ENCODE data around the gene ERC1.
A peak's percentile ranks its signal among the peaks of the same experiment; 100 is the strongest.

The ERC1 gene

DNA sequence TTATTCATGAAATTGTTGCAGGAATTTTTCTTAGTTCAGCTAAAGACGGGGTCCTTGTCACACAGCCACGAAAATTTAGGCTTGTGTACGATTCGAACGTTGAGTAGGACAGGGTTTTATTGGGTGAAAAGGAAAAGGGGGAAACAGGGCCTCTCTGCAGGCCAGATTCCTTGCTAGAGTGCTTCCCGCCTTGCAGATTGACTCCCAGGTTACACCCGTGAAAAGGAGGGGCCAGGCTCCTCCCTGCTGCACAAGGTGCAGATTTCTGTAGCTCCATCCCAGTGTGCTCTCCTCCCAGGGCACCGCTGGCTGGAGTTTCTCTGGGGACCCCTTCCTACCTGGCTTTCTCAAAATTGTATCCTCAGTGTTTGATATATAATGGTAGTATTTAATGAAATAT lies 221.5 kb downstream of the ERC1 start (continued):
- TF ChIP-seq, protein P1, sequence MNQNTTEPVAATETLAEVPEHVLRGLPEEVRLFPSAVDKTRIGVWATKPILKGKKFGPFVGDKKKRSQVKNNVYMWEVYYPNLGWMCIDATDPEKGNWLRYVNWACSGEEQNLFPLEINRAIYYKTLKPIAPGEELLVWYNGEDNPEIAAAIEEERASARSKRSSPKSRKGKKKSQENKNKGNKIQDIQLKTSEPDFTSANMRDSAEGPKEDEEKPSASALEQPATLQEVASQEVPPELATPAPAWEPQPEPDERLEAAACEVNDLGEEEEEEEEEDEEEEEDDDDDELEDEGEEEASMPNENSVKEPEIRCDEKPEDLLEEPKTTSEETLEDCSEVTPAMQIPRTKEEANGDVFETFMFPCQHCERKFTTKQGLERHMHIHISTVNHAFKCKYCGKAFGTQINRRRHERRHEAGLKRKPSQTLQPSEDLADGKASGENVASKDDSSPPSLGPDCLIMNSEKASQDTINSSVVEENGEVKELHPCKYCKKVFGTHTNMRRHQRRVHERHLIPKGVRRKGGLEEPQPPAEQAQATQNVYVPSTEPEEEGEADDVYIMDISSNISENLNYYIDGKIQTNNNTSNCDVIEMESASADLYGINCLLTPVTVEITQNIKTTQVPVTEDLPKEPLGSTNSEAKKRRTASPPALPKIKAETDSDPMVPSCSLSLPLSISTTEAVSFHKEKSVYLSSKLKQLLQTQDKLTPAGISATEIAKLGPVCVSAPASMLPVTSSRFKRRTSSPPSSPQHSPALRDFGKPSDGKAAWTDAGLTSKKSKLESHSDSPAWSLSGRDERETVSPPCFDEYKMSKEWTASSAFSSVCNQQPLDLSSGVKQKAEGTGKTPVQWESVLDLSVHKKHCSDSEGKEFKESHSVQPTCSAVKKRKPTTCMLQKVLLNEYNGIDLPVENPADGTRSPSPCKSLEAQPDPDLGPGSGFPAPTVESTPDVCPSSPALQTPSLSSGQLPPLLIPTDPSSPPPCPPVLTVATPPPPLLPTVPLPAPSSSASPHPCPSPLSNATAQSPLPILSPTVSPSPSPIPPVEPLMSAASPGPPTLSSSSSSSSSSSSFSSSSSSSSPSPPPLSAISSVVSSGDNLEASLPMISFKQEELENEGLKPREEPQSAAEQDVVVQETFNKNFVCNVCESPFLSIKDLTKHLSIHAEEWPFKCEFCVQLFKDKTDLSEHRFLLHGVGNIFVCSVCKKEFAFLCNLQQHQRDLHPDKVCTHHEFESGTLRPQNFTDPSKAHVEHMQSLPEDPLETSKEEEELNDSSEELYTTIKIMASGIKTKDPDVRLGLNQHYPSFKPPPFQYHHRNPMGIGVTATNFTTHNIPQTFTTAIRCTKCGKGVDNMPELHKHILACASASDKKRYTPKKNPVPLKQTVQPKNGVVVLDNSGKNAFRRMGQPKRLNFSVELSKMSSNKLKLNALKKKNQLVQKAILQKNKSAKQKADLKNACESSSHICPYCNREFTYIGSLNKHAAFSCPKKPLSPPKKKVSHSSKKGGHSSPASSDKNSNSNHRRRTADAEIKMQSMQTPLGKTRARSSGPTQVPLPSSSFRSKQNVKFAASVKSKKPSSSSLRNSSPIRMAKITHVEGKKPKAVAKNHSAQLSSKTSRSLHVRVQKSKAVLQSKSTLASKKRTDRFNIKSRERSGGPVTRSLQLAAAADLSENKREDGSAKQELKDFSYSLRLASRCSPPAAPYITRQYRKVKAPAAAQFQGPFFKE (tag by site-specific recombination; IDR thresholded peaks at IDR 0.05; ENCODE audit: borderline replicate concordance): no peak
- TF ChIP-seq GLIS1 (tag by site-specific recombination; IDR thresholded peaks at IDR 0.05): no peak
- TF ChIP-seq, protein P2, sequence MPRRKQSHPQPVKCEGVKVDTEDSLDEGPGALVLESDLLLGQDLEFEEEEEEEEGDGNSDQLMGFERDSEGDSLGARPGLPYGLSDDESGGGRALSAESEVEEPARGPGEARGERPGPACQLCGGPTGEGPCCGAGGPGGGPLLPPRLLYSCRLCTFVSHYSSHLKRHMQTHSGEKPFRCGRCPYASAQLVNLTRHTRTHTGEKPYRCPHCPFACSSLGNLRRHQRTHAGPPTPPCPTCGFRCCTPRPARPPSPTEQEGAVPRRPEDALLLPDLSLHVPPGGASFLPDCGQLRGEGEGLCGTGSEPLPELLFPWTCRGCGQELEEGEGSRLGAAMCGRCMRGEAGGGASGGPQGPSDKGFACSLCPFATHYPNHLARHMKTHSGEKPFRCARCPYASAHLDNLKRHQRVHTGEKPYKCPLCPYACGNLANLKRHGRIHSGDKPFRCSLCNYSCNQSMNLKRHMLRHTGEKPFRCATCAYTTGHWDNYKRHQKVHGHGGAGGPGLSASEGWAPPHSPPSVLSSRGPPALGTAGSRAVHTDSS (tag by site-specific recombination; IDR thresholded peaks at IDR 0.05): no peak

GRCh38 chr12:1213205-1213604 lies 222.2 kb downstream of the ERC1 start:
- no peaks in the 10 kb centered on the region for H3K9me3 ChIP-seq (ENCODE audit: control insufficient read depth, insufficient read depth, low read depth, low read length)
- ChIA-PET POLR2A (interaction anchor here (0.8 kb wide), 1 partner anchor 16 kb away, joined by 3 read pairs; no protein-coding TSS in a partner anchor), CTCF (interaction anchor here (0.7 kb wide), 1 partner anchor 1485 kb away, joined by 5 read pairs; no protein-coding TSS in a partner anchor)
- TF ChIP-seq, protein P3, sequence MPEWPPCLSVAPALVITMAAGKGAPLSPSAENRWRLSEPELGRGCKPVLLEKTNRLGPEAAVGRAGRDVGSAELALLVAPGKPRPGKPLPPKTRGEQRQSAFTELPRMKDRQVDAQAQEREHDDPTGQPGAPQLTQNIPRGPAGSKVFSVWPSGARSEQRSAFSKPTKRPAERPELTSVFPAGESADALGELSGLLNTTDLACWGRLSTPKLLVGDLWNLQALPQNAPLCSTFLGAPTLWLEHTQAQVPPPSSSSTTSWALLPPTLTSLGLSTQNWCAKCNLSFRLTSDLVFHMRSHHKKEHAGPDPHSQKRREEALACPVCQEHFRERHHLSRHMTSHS (tag by site-specific recombination; IDR thresholded peaks at IDR 0.05): no peak
- no peak for TF ChIP-seq RBAK (tag by site-specific recombination; IDR thresholded peaks at IDR 0.05)
- no peak for TF ChIP-seq ZNF16 (tag by site-specific recombination; IDR thresholded peaks at IDR 0.05; ENCODE audit: low read depth)
- no peak for TF ChIP-seq GFI1B (tag by site-specific recombination; IDR thresholded peaks at IDR 0.05)
- peak; percentile 45 for TF ChIP-seq KLF1 (tag by site-specific recombination; IDR thresholded peaks at IDR 0.05)
- TF ChIP-seq ZNF791 (tag by site-specific recombination; IDR thresholded peaks at IDR 0.05): no peak
- TF ChIP-seq, protein P4, sequence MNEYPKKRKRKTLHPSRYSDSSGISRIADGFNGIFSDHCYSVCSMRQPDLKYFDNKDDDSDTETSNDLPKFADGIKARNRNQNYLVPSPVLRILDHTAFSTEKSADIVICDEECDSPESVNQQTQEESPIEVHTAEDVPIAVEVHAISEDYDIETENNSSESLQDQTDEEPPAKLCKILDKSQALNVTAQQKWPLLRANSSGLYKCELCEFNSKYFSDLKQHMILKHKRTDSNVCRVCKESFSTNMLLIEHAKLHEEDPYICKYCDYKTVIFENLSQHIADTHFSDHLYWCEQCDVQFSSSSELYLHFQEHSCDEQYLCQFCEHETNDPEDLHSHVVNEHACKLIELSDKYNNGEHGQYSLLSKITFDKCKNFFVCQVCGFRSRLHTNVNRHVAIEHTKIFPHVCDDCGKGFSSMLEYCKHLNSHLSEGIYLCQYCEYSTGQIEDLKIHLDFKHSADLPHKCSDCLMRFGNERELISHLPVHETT (tag by site-specific recombination; IDR thresholded peaks at IDR 0.05): no peak
- no peak for TF ChIP-seq OVOL3 (tag by site-specific recombination; IDR thresholded peaks at IDR 0.05)
- no peak for TF ChIP-seq SP7 (tag by site-specific recombination; IDR thresholded peaks at IDR 0.05)
- no peak for TF ChIP-seq ZSCAN5A (tag by site-specific recombination; IDR thresholded peaks at IDR 0.05)
- no peak for TF ChIP-seq TRIM28 (IDR thresholded peaks at IDR 0.05; ENCODE audit: borderline replicate concordance, low read length)
- no peak for TF ChIP-seq ZNF184 (tag by site-specific recombination; IDR thresholded peaks at IDR 0.05)
- TF ChIP-seq PRDM1 (tag by site-specific recombination; IDR thresholded peaks at IDR 0.05): peak; percentile 58; the same call in 1 of the 2 replicates
- no peak overlapping the region for H3K4me3 ChIP-seq (ENCODE audit: low read depth, low read length)
- H3K27ac ChIP-seq (ENCODE audit: extremely low read depth, low read depth, low read length): no peak overlapping the region
- H3K36me3 ChIP-seq (ENCODE audit: control insufficient read depth in 2 of 2, insufficient read depth in 1 of 2, low read length in 2 of 2): no peaks in the 10 kb centered on the region
- H3K4me1 ChIP-seq (ENCODE audit: control insufficient read depth, insufficient read depth, low read length): peaks cover 27% of the 10 kb centered on the region
